ENCODE results near the gene PDE4B.

DNA sequence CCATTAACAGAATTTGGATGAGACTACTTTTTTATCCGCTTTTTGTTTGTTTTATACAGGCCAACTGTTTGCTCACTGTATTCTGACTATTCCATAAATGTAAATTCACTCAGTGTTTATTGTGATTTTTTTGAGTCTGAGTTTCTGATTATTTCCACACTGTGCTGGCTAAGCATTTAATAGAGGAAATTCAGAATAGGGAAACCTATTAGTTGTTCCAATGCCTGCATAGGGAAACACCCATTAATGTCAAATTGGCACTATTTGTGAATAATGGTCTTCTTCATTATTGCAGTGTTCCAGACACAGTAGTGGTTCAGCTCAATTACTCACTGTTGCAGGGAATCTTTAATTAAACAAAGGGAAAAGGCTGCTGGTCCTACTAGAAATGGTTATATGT is 566.6 kb downstream of the PDE4B start:
- TF ChIP-seq, protein P1, sequence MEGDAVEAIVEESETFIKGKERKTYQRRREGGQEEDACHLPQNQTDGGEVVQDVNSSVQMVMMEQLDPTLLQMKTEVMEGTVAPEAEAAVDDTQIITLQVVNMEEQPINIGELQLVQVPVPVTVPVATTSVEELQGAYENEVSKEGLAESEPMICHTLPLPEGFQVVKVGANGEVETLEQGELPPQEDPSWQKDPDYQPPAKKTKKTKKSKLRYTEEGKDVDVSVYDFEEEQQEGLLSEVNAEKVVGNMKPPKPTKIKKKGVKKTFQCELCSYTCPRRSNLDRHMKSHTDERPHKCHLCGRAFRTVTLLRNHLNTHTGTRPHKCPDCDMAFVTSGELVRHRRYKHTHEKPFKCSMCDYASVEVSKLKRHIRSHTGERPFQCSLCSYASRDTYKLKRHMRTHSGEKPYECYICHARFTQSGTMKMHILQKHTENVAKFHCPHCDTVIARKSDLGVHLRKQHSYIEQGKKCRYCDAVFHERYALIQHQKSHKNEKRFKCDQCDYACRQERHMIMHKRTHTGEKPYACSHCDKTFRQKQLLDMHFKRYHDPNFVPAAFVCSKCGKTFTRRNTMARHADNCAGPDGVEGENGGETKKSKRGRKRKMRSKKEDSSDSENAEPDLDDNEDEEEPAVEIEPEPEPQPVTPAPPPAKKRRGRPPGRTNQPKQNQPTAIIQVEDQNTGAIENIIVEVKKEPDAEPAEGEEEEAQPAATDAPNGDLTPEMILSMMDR (IDR thresholded peaks at IDR 0.05; ENCODE audit: low read length): no peak
- no peak for TF ChIP-seq EZH2 (IDR thresholded peaks at IDR 0.05; ENCODE audit: borderline replicate concordance, low read length)
